HL-60 (cell line): ENCODE results near the gene GTPBP6.

Experiments
- DNase-seq, 2 experiments: peaks; one replicate each; pipeline ENCODE4 v3.0.0-alpha.2; 2010 to 2020; ENCODE audit warnings: low read depth in 1 of 2, low spot score in 1 of 2
- H3K27ac ChIP-seq: fragments of 250-450 bp; sonication (Bioruptor Pico); replicated peaks from 2 replicates; pipeline ENCODE4 v1.5.1; 2020; ENCODE audit warnings: mild to moderate bottlenecking, moderate library complexity
- H3K27me3 ChIP-seq: fragments of 250-450 bp; sonication (Bioruptor Pico); 2 replicates; pipeline ENCODE4 v1.5.1; 2021; ENCODE audit warnings: mild to moderate bottlenecking, moderate library complexity; ENCODE audit not compliant: insufficient read depth, poor library complexity, severe bottlenecking
- H3K4me3 ChIP-seq: replicated peaks from 2 replicates; pipeline ENCODE4 v1.5.1; 2011; ENCODE audit warnings: mild to moderate bottlenecking, control low read depth, low read length; ENCODE audit not compliant: insufficient read depth
- CTCF ChIP-seq: IDR thresholded peaks from one replicate; pipeline ENCODE4 v1.5.1; 2011; ENCODE audit warnings: low read length, control low read depth, inconsistent platforms; ENCODE audit not compliant: insufficient read depth
- GABPA ChIP-seq: IDR thresholded peaks from 2 replicates; pipeline ENCODE4 v1.6.1; 2012; ENCODE audit warnings: low read depth
- POLR2AphosphoS5 ChIP-seq: IDR thresholded peaks from 2 replicates; pipeline ENCODE4 v1.6.1; 2012; ENCODE audit warnings: low read depth
- REST ChIP-seq: IDR thresholded peaks from 2 replicates; pipeline ENCODE4 v1.6.1; 2012; ENCODE audit warnings: low read depth; ENCODE audit not compliant: insufficient replicate concordance
- SPI1 ChIP-seq: IDR thresholded peaks from 2 replicates; pipeline ENCODE4 v1.6.1; 2012; ENCODE audit warnings: low read depth, mild to moderate bottlenecking, borderline replicate concordance

The GTPBP6 gene

GRCh38 chrX:355329-356050 lies 36.9 kb upstream of the GTPBP6 start:
- no peak for DNase-seq
- TF ChIP-seq GABPA (no peak), REST (no peak), CTCF (no peak), SPI1 (no peak), POLR2AphosphoS5 (no peak)
- Histone ChIP-seq H3K4me3 (no peak overlapping the region), H3K27me3 (no peaks in the 10 kb centered on the region), H3K27ac (no peak overlapping the region)

- Histone ChIP-seq H3K27ac (no peak overlapping the region), H3K4me3 (no peak overlapping the region), H3K27me3 (no peaks in the 10 kb centered on the region)
- no peak for DNase-seq
- TF ChIP-seq SPI1 (no peak), GABPA (no peak), POLR2AphosphoS5 (no peak), CTCF (no peak), REST (no peak)
These were observed 35.3 kb upstream of the GTPBP6 start for GRCh38 chrX:353566-354535.

GRCh38 chrX:352582-353314 lies 34.2 kb upstream of the GTPBP6 start:
- TF ChIP-seq GABPA = no peak
- no peak for TF ChIP-seq CTCF
- no peak for TF ChIP-seq POLR2AphosphoS5
- Histone ChIP-seq H3K27ac (no peak overlapping the region), H3K4me3 (no peak overlapping the region), H3K27me3 (no peaks in the 10 kb centered on the region)
- no peak for DNase-seq
